Fibroblast of the aortic adventitia (primary cell): Measurements from ENCODE around the gene RETN. TPM values are rescaled to one million over a fixed set of nuclear protein-coding genes. Genes with fewer than 3 reads are reported as not detected.
"Not testable (repeated sequence)": the region's sequence is repeated elsewhere in the genome, so short reads cannot be mapped to it uniquely, and the experiment has no call there.

Experiments
- DNase-seq: peaks from one replicate; pipeline ENCODE4 v3.0.0-alpha.2; 2010; ENCODE audit warnings: low read depth
- H3K4me3 ChIP-seq: 2 replicates; pipeline ENCODE4 v1.5.1; 2011; ENCODE audit warnings: low read depth, mild to moderate bottlenecking, control low read depth, low read length, moderate library complexity
- total RNA-seq: library from RNA; depleted of rRNA; stranded (reverse); fragments of >200 nt; gene quantifications from 2 replicates; pipeline ENCODE4 v1.2.3, GENCODE V29; 2012; ENCODE audit warnings: low replicate concordance
- TF ChIP-seq, protein P1 (sequence below): IDR thresholded peaks from 2 replicates; pipeline ENCODE4 v1.5.1; 2011; ENCODE audit warnings: mild to moderate bottlenecking, low read length, control low read depth, inconsistent platforms; ENCODE audit not compliant: insufficient read depth

The RETN gene
- total RNA-seq, 1 donor = not detected

DNA sequence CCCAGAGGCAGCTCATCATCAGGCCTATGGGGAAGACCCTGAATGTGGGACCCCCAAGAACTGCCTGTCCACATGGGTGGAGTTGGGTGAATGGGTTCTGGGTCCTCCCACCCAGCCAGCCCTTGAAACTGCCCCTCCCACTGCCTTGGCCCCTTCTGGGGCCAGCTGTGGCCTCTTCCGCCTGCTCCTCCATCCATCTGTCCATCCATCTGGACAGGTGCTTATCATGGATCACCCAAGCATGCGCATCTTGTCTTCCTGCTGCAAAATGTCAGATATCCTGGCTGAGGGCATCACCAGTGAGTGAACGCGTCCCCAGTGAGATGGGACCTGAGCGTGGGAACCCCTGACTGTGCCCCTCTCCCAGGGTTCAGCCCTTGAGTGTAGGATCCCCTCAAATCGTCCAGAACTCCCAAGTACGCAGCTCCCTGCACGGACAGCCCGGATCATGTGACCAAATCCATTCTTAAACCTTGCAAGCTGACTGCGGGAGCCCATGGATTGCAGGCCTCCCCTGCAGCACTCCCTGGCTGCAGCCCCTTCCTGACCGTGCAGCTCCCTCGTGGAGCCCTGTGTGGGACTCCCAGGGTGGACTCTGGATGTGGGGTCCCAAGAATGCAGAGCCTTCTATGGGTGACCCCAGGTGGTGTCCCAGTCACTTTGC lies 29.9 kb upstream of the RETN start:
- H3K4me3 ChIP-seq = no peak overlapping the region
- TF ChIP-seq, protein P1, sequence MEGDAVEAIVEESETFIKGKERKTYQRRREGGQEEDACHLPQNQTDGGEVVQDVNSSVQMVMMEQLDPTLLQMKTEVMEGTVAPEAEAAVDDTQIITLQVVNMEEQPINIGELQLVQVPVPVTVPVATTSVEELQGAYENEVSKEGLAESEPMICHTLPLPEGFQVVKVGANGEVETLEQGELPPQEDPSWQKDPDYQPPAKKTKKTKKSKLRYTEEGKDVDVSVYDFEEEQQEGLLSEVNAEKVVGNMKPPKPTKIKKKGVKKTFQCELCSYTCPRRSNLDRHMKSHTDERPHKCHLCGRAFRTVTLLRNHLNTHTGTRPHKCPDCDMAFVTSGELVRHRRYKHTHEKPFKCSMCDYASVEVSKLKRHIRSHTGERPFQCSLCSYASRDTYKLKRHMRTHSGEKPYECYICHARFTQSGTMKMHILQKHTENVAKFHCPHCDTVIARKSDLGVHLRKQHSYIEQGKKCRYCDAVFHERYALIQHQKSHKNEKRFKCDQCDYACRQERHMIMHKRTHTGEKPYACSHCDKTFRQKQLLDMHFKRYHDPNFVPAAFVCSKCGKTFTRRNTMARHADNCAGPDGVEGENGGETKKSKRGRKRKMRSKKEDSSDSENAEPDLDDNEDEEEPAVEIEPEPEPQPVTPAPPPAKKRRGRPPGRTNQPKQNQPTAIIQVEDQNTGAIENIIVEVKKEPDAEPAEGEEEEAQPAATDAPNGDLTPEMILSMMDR = no peak
- DNase-seq = no peak

DNA sequence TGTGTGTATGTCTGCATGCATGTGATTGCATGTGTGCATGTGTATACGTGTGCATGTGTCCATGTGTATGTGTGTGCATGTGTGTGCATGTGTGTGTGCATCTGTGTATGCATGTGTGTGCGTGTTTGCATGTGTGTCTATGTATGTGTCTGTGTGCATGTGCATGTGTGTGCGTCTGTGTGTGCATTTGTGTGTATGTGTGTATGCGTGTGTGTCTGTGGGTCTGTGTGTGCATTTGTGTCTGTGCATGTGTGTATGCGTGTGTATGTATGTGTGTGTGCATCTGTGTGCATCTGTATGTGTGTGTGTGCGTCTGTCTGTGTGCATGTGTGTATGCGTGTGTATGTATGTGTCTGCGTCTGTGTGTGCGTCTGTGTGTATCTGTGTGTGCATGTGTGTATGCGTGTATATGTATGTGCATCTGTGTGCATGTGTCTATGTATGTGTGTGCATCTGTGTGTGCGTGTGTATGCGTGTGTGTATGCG lies 28.9 kb upstream of the RETN start:
- TF ChIP-seq, protein P1 = no peak
- no peak overlapping the region for H3K4me3 ChIP-seq
- no peak for DNase-seq

DNA sequence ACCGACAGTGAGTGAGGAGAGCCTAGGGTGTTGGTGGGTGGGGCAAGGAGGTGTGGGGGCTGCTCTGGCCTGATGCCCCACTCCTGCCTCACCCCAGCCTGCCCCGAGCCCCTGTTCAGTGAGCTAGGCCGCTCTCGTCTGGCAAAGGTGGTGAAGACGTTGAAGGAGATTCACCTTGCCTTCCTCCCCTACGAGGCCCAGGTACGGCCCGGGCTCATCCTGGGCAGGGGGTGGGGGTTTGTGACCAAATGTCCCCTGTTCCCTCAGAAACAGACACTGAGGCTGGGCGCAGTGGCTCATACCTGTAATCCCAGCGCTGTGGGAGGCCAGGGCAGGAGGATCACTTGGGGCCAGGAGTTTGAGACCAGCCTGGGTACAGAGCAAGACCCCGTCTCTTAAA lies 28.0 kb upstream of the RETN start:
- DNase-seq = no peak
- TF ChIP-seq, protein P1 = no peak
- no peak overlapping the region for H3K4me3 ChIP-seq

DNA sequence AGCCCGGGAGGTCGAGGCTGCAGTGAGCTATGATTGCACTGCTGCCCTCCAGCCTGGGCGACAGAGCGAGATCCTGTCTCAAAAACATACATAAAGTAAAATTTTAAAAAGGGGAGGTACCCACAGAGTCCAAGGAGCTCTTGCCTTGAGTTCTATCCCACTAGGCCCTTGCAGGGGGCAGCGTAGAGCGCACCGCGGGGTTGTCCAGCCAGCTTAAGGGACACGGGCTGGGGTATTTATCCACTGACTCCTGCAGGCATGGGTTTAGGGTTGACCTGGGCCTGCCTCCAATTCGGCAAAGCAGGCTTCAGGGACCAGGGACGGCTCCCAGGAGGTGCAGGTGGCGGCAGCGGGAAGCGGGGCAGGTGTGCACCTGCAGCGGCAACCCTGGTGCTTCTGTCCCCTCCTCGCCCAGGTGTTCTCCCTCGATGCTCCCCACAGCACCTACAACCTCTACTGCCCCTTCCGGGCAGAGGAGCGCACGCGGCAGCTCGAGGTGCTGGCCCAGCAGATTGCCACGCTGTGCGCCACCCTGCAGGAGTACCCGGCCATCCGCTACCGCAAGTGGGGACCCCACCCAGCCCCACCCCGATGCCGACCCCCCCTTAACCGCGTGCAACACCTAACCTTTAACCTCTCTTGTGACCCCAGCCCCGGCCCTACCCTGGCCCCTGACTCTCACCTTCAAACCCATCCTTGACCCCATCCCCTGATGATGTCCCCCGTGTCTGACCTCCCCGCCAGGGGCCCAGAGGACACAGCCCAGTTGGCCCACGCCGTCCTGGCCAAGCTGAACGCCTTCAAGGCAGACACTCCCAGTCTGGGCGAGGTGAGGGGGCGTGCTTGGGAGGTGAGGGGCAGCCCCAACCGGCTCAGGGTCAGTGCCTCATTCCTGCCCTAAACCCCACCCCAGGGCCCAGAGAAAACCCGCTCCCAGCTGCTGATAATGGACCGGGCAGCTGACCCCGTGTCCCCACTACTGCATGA lies 27.3 kb upstream of the RETN start:
- no peak for DNase-seq
- TF ChIP-seq, protein P1 = no peak
- no peak overlapping the region for H3K4me3 ChIP-seq

DNA sequence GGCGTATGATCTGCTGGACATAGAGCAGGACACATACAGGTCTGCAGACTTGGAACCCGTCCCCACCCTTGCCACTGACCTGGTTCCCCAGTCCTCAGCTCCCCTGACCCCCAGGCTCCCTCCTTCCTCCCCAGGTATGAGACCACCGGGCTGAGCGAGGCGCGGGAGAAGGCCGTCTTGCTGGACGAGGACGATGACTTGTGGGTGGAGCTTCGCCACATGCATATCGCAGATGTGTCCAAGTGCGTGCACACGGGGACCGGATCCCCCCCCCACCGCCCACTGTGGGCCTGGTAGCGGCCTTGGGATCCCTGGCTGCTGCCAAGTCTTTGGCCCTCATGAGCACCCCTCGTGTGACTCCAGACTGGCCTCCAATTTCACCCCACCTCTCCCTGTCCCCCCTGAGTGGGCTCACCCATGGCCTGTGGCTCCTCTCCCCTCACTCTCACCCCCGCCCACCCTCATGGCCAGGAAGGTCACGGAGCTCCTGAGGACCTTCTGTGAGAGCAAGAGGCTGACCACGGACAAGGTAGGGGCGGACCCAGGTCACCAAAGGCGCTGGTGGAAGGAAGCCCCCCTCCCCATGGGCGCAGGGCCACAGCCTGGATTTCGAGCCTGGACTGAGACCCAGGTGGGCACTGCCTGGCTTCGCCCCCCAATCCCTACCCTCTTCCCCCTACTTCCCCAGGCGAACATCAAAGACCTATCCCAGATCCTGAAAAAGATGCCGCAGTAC lies 26.4 kb upstream of the RETN start:
- no peak overlapping the region for H3K4me3 ChIP-seq
- TF ChIP-seq, protein P1 = no peak
- DNase-seq = no peak

DNA sequence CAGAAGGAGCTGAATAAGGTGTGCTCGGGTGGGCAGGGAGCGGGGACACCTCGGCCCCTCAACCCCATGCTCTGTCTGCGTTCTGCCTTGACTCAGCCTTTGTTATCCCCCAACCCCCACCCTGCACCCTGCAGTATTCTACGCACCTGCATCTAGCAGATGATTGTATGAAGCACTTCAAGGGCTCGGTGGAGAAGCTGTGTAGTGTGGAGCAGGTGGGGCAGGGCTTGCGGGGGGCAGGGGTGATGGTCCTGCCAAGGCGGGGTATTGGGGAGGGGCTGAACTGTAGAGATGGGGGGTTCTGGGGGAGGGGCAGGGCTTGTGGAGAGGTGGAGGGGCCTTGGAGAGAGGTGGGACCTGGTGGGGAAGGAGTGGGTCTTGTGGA lies 25.8 kb upstream of the RETN start:
- DNase-seq = no peak
- TF ChIP-seq, protein P1 = no peak
- no peak overlapping the region for H3K4me3 ChIP-seq

DNA sequence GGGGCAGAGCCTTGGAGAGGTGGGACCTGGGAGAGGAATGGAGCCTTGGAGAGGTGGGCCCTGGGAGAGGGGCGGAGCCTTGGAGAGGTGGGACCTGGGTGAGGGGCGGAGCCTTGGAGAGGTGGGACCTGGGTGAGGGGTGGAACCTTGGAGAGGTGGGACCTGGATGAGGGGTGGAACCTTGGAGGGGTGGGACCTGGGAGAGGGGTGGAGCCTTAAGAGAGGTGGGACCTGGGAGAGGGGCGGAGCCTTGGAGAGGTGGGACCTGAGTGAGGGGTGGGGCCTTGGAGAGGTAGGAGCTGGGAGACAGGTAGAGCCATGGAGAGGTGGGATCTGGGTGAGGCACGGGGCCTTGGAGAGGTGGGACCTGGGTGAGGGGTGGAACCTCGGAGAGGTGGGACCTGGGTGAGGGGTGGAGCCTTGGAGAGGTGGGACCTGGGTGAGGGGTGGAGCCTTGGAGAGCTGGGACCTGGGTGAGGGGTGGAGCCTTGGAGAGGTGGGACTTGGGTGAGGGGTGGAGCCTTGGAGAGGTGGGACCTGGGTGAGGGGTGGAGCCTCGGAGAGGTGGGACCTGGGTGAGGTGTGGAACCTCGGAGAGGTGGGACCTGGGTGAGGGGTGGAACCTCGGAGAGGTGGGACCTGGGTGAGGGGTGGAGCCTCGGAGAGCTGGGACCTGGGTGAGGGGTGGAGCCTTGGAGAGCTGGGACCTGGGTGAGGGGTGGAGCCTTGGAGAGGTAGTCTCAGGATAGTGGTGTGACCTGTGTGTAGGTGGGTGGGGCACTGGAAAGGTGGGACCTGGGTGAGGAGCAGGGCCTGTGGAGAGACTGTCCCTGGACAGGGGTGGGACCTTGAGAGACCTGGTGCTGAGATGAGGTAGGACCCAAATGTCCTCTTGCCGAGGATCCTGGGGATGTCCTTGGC lies 25.0 kb upstream of the RETN start:
- not testable (repeated sequence) for H3K4me3 ChIP-seq, DNase-seq
